Panc1 (cell line): Measurements from ENCODE around the gene ACP2. TPM values are rescaled to one million over a fixed set of nuclear protein-coding genes. Genes with fewer than 3 reads are reported as not detected.

Experiments used
- ATAC-seq: fragments of 200-7000 bp; cut with Tn5 transposase; 2 replicates; pipeline ENCODE4 v1.9.1; 2020; ENCODE audit warnings: mild to moderate bottlenecking, moderate library complexity
- BruUV-seq: library from RNA; stranded (reverse); fragments of 400-500 nt; replicated peaks from 2 replicates; lab custom pipeline; 2021; lab: Mats Ljungman, UMichigan
- CTCF ChIA-PET: fragments of 300-600 bp; sonication (Branson Sonifier 250); formaldehyde crosslinking; loops from one replicate; lab custom pipeline; 2022; ENCODE audit warnings: antibody characterized with exemption; lab: Charles Lee
- POLR2A ChIA-PET: fragments of 300-600 bp; sonication (Branson Sonifier 250); formaldehyde crosslinking; loops from one replicate; lab custom pipeline; 2022; ENCODE audit warnings: antibody characterized with exemption; lab: Charles Lee
- DNase-seq: peaks from one replicate; pipeline ENCODE4 v3.0.0-alpha.2; 2010; ENCODE audit warnings: low read depth, low spot score
- H3K27ac ChIP-seq: 2 replicates; pipeline ENCODE4 v1.5.1; 2011; ENCODE audit warnings: mild to moderate bottlenecking, low read length, inconsistent platforms
- H3K27me3 ChIP-seq: fragments of 200-500 bp; sonication (Bioruptor generic); 2 replicates; pipeline ENCODE4 v1.6.0; 2014; ENCODE audit warnings: low read length, inconsistent platforms; ENCODE audit not compliant: control insufficient read depth, insufficient read depth
- H3K36me3 ChIP-seq: fragments of 200-500 bp; sonication (Bioruptor generic); 2 replicates; pipeline ENCODE4 v1.5.1; 2014; ENCODE audit warnings: inconsistent platforms, mild to moderate bottlenecking, low read length, moderate library complexity; ENCODE audit not compliant: control insufficient read depth, insufficient read depth
- H3K4me1 ChIP-seq: 2 replicates; pipeline ENCODE4 v1.5.1; 2011; ENCODE audit warnings: inconsistent platforms, mild to moderate bottlenecking, low read length, moderate library complexity; ENCODE audit not compliant: control insufficient read depth, insufficient read depth
- H3K4me3 ChIP-seq, 2 experiments: 2 replicates each; pipeline ENCODE4 v1.5.1; 2011 to 2012; ENCODE audit warnings: low read depth in 2 of 2, low read length in 2 of 2, mild to moderate bottlenecking in 2 of 2, inconsistent platforms in 1 of 2, moderate library complexity in 1 of 2
- H3K9me3 ChIP-seq: fragments of 200-500 bp; sonication (Bioruptor generic); 2 replicates; pipeline ENCODE4 v1.5.1; 2014; ENCODE audit warnings: low read depth, mild to moderate bottlenecking, inconsistent platforms, low read length, moderate library complexity; ENCODE audit not compliant: control insufficient read depth, insufficient read depth
- POLR2AphosphoS5 ChIP-seq: IDR thresholded peaks from 2 replicates; pipeline ENCODE4 v1.6.1; 2012; ENCODE audit warnings: mild to moderate bottlenecking, low read depth, low read length, moderate library complexity
- SIN3A ChIP-seq: IDR thresholded peaks from 2 replicates; pipeline ENCODE4 v1.6.1; 2012; ENCODE audit warnings: low read depth, mild to moderate bottlenecking, low read length, moderate library complexity, borderline replicate concordance; ENCODE audit not compliant: insufficient read depth
- TCF7L2 ChIP-seq: IDR thresholded peaks from 2 replicates; pipeline ENCODE4 v1.6.1; 2011; ENCODE audit warnings: mild to moderate bottlenecking, low read depth, low read length, inconsistent platforms
- in situ Hi-C: cut with HindIII; loops from 2 replicates; pipeline ENCODE4 v1.10.0; 2016; ENCODE audit warnings: low sequenced_read_pairs, low pct_unique_long_range_greater_than_20kb
- intact Hi-C: fragments of 100-400 bp; cut with micrococcal nuclease; formaldehyde crosslinking; loops from one replicate; pipeline ENCODE4 v1.10.0; 2022; ENCODE audit not compliant: unreplicated experiment
- total RNA-seq: library from RNA; stranded (reverse); gene quantifications from one replicate; pipeline ENCODE4 v1.2.1, GENCODE V29; 2021; ENCODE audit not compliant: unreplicated experiment
- TF ChIP-seq, protein P1 (sequence below), 2 experiments: IDR thresholded peaks; 2 replicates each; pipeline ENCODE4 v1.6.1; 2011 to 2012; ENCODE audit warnings: low read depth in 2 of 2, control low read depth in 1 of 2, low read length in 1 of 2, mild to moderate bottlenecking in 1 of 2, moderate library complexity in 1 of 2; ENCODE audit not compliant: insufficient read depth in 1 of 2
- TF ChIP-seq, protein P2 (sequence below): fragments of 450-650 bp; IDR thresholded peaks from 2 replicates; pipeline ENCODE4 v1.5.1; 2017; ENCODE audit warnings: mild to moderate bottlenecking

The ACP2 gene
- total RNA-seq, 1 experiment from 2014 or later: 28.4 TPM

DNA sequence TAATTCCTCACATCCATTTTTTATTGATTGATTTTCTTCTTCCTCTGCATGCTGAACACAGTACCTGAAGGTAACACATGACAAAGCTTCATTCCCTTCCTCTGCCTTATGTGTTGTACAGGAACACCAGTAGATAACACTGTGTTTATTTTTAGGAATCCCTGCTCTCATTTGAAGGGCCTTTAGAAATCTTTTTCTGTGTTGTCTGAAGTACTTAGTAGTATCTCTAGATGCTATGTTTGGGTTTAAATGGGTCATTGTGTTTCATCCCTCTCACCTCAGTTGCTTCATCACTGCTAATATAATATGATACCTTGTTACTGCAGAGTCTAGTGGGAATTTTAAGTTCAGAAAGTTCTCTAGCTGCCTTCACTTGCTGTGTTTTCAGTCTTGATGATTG, 31.5 kb upstream of the ACP2 start:
- BruUV-seq: no TSS peak
- TF ChIP-seq SIN3A (no peak), TCF7L2 (no peak), POLR2AphosphoS5 (no peak)
- TF ChIP-seq, protein P1, sequence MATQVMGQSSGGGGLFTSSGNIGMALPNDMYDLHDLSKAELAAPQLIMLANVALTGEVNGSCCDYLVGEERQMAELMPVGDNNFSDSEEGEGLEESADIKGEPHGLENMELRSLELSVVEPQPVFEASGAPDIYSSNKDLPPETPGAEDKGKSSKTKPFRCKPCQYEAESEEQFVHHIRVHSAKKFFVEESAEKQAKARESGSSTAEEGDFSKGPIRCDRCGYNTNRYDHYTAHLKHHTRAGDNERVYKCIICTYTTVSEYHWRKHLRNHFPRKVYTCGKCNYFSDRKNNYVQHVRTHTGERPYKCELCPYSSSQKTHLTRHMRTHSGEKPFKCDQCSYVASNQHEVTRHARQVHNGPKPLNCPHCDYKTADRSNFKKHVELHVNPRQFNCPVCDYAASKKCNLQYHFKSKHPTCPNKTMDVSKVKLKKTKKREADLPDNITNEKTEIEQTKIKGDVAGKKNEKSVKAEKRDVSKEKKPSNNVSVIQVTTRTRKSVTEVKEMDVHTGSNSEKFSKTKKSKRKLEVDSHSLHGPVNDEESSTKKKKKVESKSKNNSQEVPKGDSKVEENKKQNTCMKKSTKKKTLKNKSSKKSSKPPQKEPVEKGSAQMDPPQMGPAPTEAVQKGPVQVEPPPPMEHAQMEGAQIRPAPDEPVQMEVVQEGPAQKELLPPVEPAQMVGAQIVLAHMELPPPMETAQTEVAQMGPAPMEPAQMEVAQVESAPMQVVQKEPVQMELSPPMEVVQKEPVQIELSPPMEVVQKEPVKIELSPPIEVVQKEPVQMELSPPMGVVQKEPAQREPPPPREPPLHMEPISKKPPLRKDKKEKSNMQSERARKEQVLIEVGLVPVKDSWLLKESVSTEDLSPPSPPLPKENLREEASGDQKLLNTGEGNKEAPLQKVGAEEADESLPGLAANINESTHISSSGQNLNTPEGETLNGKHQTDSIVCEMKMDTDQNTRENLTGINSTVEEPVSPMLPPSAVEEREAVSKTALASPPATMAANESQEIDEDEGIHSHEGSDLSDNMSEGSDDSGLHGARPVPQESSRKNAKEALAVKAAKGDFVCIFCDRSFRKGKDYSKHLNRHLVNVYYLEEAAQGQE (IDR thresholded peaks at IDR 0.05; ENCODE audit: insufficient read depth in 1 of 2, low read depth in 2 of 2, low read length in 1 of 2): no peak
- TF ChIP-seq, protein P2, sequence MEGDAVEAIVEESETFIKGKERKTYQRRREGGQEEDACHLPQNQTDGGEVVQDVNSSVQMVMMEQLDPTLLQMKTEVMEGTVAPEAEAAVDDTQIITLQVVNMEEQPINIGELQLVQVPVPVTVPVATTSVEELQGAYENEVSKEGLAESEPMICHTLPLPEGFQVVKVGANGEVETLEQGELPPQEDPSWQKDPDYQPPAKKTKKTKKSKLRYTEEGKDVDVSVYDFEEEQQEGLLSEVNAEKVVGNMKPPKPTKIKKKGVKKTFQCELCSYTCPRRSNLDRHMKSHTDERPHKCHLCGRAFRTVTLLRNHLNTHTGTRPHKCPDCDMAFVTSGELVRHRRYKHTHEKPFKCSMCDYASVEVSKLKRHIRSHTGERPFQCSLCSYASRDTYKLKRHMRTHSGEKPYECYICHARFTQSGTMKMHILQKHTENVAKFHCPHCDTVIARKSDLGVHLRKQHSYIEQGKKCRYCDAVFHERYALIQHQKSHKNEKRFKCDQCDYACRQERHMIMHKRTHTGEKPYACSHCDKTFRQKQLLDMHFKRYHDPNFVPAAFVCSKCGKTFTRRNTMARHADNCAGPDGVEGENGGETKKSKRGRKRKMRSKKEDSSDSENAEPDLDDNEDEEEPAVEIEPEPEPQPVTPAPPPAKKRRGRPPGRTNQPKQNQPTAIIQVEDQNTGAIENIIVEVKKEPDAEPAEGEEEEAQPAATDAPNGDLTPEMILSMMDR: no peak
- ChIA-PET CTCF (no interaction called here), POLR2A (interaction anchor here (1.1 kb wide), 1 partner anchor 9 kb away, joined by 3 read pairs; no protein-coding TSS in a partner anchor)
- ATAC-seq: no peak
- Histone ChIP-seq H3K4me1 (no peaks in the 10 kb centered on the region), H3K4me3 (no peak overlapping the region), H3K27me3 (no peaks in the 10 kb centered on the region), H3K9me3 (no peaks in the 10 kb centered on the region), H3K36me3 (peaks cover 36% of the 10 kb centered on the region), H3K27ac (no peak overlapping the region)
- no peak for DNase-seq
- in situ Hi-C loops: no loop called here
- intact Hi-C loops: no loop called here

DNA sequence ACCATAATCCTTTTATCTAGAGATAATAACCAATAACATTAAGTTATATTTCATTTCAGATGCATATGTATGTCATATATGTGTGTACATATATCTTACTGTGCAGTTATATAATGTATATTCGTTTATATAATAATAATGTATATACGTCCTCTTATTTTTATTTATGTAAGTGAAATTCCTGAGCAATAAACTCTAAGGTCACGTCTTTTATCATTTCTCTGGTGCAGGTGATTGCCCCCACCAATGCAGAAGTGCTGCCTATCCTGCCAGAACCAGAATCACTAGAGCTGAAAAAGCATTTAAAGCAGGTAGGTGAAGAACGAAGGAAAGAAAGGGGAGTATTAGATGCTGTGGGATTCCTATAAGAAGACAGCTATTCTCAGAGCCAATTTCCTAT, 30.2 kb upstream of the ACP2 start:
- BruUV-seq: no TSS peak
- POLR2A ChIA-PET: no interaction called here
- Histone ChIP-seq H3K4me3 (no peak overlapping the region), H3K4me1 (no peaks in the 10 kb centered on the region), H3K27ac (no peak overlapping the region), H3K27me3 (no peaks in the 10 kb centered on the region), H3K9me3 (no peaks in the 10 kb centered on the region), H3K36me3 (peaks cover 30% of the 10 kb centered on the region)
- CTCF ChIA-PET: no interaction called here
- intact Hi-C loops (no loop called here), in situ Hi-C loops (no loop called here)
- DNase-seq: no peak
- TF ChIP-seq SIN3A (no peak), TCF7L2 (no peak), POLR2AphosphoS5 (no peak)
- TF ChIP-seq, protein P2: no peak
- TF ChIP-seq, protein P1 (IDR thresholded peaks at IDR 0.05; ENCODE audit: insufficient read depth in 1 of 2, low read depth in 2 of 2, low read length in 1 of 2): no peak
- ATAC-seq: no peak
